Measurements from ENCODE around the gene KCNN3.

GRCh38 chr1:154816937-154817336 lies 53.1 kb downstream of the KCNN3 start:
- no peak for TF ChIP-seq POLR2A (IDR thresholded peaks at IDR 0.05; ENCODE audit: low read depth, low read length)
- TF ChIP-seq POLR2AphosphoS5 (IDR thresholded peaks at IDR 0.05; ENCODE audit: low read depth, low read length) = no peak
- no peak for TF ChIP-seq TAF1 (IDR thresholded peaks at IDR 0.05; ENCODE audit: low read depth, low read length)
- TF ChIP-seq SPI1 (IDR thresholded peaks at IDR 0.05; ENCODE audit: low read depth, low read length) = no peak
- no peak for TF ChIP-seq PAX5 (IDR thresholded peaks at IDR 0.05; ENCODE audit: insufficient read depth, low read length, severe bottlenecking)
- TF ChIP-seq POU2F2 (IDR thresholded peaks at IDR 0.05; ENCODE audit: low read depth, low read length) = no peak

All from GM12891 (cell line).